ENCODE data around the gene HPCAL1.

The HPCAL1 gene

GRCh38 chr2:10344105-10345066, 41.7 kb downstream of the HPCAL1 start:
- TF ChIP-seq, protein P1, sequence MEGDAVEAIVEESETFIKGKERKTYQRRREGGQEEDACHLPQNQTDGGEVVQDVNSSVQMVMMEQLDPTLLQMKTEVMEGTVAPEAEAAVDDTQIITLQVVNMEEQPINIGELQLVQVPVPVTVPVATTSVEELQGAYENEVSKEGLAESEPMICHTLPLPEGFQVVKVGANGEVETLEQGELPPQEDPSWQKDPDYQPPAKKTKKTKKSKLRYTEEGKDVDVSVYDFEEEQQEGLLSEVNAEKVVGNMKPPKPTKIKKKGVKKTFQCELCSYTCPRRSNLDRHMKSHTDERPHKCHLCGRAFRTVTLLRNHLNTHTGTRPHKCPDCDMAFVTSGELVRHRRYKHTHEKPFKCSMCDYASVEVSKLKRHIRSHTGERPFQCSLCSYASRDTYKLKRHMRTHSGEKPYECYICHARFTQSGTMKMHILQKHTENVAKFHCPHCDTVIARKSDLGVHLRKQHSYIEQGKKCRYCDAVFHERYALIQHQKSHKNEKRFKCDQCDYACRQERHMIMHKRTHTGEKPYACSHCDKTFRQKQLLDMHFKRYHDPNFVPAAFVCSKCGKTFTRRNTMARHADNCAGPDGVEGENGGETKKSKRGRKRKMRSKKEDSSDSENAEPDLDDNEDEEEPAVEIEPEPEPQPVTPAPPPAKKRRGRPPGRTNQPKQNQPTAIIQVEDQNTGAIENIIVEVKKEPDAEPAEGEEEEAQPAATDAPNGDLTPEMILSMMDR (IDR thresholded peaks at IDR 0.05; ENCODE audit: poor library complexity, severe bottlenecking): no peak
- H3K4me3 ChIP-seq (ENCODE audit: severe bottlenecking): no peak overlapping the region
- H3K9me3 ChIP-seq (ENCODE audit: severe bottlenecking): no peaks in the 10 kb centered on the region
- H3K4me1 ChIP-seq (ENCODE audit: insufficient read depth, poor library complexity, severe bottlenecking): peaks cover 8% of the 10 kb centered on the region
- H3K36me3 ChIP-seq (ENCODE audit: low read depth): no peaks in the 10 kb centered on the region
- H3K27ac ChIP-seq (ENCODE audit: poor library complexity, severe bottlenecking): no peak overlapping the region
- peak; percentile 29; the same call in 1 of the 3 replicates for ATAC-seq (ENCODE audit: low read depth)
- no peak for DNase-seq (ENCODE audit: low spot score)
- no peaks in the 10 kb centered on the region for H3K27me3 ChIP-seq (ENCODE audit: insufficient read depth, poor library complexity, severe bottlenecking)

DNA sequence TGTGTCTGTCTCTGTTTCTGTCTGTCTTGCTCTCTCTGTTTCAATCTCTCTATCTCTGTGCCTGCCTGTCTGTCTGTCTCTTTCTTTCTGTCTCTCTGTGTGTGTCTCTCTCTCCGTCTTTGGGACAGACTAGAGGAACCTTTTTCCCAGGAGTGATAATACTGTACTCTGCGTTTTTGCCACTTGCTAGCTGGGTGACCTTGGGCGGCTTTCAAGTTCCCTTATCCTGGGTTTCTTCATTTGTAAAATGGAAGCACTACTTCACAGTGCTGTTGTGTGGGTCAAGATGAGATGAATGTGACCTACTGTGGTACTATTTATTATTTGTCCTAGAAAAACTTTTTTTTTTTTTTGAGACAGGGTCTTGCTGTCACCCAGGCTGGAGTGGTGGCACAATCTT, 42.4 kb downstream of the HPCAL1 start:
- TF ChIP-seq, protein P1 (IDR thresholded peaks at IDR 0.05; ENCODE audit: poor library complexity, severe bottlenecking): no peak
- no peak overlapping the region for H3K4me3 ChIP-seq (ENCODE audit: severe bottlenecking)
- no peak overlapping the region for H3K27ac ChIP-seq (ENCODE audit: poor library complexity, severe bottlenecking)
- H3K36me3 ChIP-seq (ENCODE audit: low read depth): no peaks in the 10 kb centered on the region
- H3K9me3 ChIP-seq (ENCODE audit: severe bottlenecking): no peaks in the 10 kb centered on the region
- DNase-seq (ENCODE audit: low spot score) (no peak), ATAC-seq (ENCODE audit: low read depth) (no peak)
- H3K27me3 ChIP-seq (ENCODE audit: insufficient read depth, poor library complexity, severe bottlenecking): no peaks in the 10 kb centered on the region
- peaks cover 8% of the 10 kb centered on the region for H3K4me1 ChIP-seq (ENCODE audit: insufficient read depth, poor library complexity, severe bottlenecking)

DNA sequence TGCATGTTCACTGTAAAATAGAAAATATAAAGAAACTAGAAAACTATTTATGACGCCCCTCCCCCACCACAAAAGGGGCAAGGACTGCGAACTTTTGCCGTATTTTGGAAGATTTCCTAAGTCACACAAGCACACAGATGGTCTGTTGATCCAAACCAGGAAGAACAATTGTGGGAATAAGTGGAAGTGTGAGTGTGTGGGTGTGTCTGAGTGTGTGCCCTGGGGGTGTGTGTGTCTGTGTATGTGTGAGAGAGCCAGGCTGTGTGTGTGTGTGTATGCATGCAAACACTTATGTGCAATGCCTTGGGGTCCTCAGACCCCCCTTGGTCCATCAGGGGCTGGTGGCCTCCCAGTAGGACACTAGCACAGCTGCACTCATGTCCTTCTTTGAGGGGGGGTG, 43.1 kb downstream of the HPCAL1 start:
- TF ChIP-seq, protein P1 (IDR thresholded peaks at IDR 0.05; ENCODE audit: poor library complexity, severe bottlenecking): no peak
- no peaks in the 10 kb centered on the region for H3K27me3 ChIP-seq (ENCODE audit: insufficient read depth, poor library complexity, severe bottlenecking)
- H3K4me3 ChIP-seq (ENCODE audit: severe bottlenecking): no peak overlapping the region
- no peaks in the 10 kb centered on the region for H3K36me3 ChIP-seq (ENCODE audit: low read depth)
- H3K27ac ChIP-seq (ENCODE audit: poor library complexity, severe bottlenecking): no peak overlapping the region
- no peak for DNase-seq (ENCODE audit: low spot score)
- ATAC-seq (ENCODE audit: low read depth): no peak
- no peaks in the 10 kb centered on the region for H3K9me3 ChIP-seq (ENCODE audit: severe bottlenecking)
- peaks cover under 1% of the 10 kb centered on the region for H3K4me1 ChIP-seq (ENCODE audit: insufficient read depth, poor library complexity, severe bottlenecking)

- DNase-seq (ENCODE audit: low spot score) (no peak), ATAC-seq (ENCODE audit: low read depth) (no peak)
- TF ChIP-seq, protein P1 (IDR thresholded peaks at IDR 0.05; ENCODE audit: poor library complexity, severe bottlenecking): no peak
- Histone ChIP-seq H3K9me3 (ENCODE audit: severe bottlenecking) (no peaks in the 10 kb centered on the region), H3K4me1 (ENCODE audit: insufficient read depth, poor library complexity, severe bottlenecking) (no peaks in the 10 kb centered on the region), H3K4me3 (ENCODE audit: severe bottlenecking) (no peak overlapping the region), H3K27ac (ENCODE audit: poor library complexity, severe bottlenecking) (no peak overlapping the region), H3K27me3 (ENCODE audit: insufficient read depth, poor library complexity, severe bottlenecking) (no peaks in the 10 kb centered on the region), H3K36me3 (ENCODE audit: low read depth) (no peaks in the 10 kb centered on the region)
These were observed 44.3 kb downstream of the HPCAL1 start for GRCh38 chr2:10346929-10347561.
